NB4 (cell line): ENCODE data around the gene EXOC3L2.

Source experiments
- CTCF ChIP-seq: IDR thresholded peaks from one replicate; pipeline ENCODE4 v1.5.1; 2012; ENCODE audit warnings: low read depth, low read length
- MAX ChIP-seq: IDR thresholded peaks from 2 replicates; pipeline ENCODE4 v1.6.1; 2011; ENCODE audit warnings: low read depth, low read length

DNA sequence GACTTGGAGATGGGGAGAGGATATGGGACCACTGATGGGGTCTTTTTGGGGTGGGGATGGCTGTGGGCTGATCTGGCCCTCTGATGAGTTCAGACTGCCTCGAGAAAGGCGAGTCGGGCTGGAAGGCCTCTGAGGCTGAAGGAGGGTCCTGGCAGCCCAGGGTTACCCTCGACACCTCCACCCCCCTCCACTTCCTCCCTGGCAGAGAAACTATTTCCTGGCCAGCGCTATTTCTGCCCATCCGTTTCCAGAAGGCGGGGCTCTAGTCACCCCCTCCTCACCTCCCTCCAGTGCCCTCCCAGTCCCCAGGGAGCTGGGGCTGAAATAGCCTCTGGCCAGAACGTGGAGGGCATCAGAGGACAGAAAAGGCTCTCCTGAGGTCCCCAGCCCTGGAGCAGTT, 9.7 kb downstream of the EXOC3L2 start:
- TF ChIP-seq CTCF (no peak), MAX (no peak)
